Smooth muscle cell (in vitro differentiated cells): ENCODE results near the gene OSBPL5. TPM values are rescaled to one million over a fixed set of nuclear protein-coding genes. Genes with fewer than 3 reads are reported as not detected.

Source experiments
- DNase-seq: peaks from one replicate; lab custom pipeline; 2025; ENCODE audit not compliant: unreplicated experiment; lab: John Stamatoyannopoulos, UW
- H2AFZ ChIP-seq: fragments of 200-600 bp; sonication (generic); 2 replicates; pipeline ENCODE4 v1.6.0; 2016; ENCODE audit warnings: antibody characterized with exemption, low read depth, mild to moderate bottlenecking
- H3F3A ChIP-seq: fragments of 200-600 bp; sonication (generic); 2 replicates; pipeline ENCODE4 v1.6.0; 2017; ENCODE audit warnings: antibody characterized with exemption, low read depth
- H3K27ac ChIP-seq: fragments of 200-600 bp; sonication (generic); 2 replicates; pipeline ENCODE4 v1.5.1; 2016; ENCODE audit warnings: low read depth, mild to moderate bottlenecking
- H3K27me3 ChIP-seq: fragments of 200-600 bp; sonication (generic); 2 replicates; pipeline ENCODE4 v1.6.1; 2016; ENCODE audit warnings: low read depth, mild to moderate bottlenecking
- H3K36me3 ChIP-seq: fragments of 200-600 bp; sonication (generic); 2 replicates; pipeline ENCODE4 v1.5.1; 2016; ENCODE audit warnings: low read depth
- H3K4me1 ChIP-seq: fragments of 200-600 bp; sonication (generic); 2 replicates; pipeline ENCODE4 v1.5.1; 2016; ENCODE audit warnings: low read depth
- H3K4me2 ChIP-seq: fragments of 200-600 bp; sonication (generic); 2 replicates; pipeline ENCODE4 v1.6.0; 2016; ENCODE audit warnings: mild to moderate bottlenecking
- H3K4me3 ChIP-seq: fragments of 200-600 bp; sonication (generic); 2 replicates; pipeline ENCODE4 v1.5.1; 2016; ENCODE audit warnings: mild to moderate bottlenecking
- H3K79me2 ChIP-seq: fragments of 200-600 bp; sonication (generic); 2 replicates; pipeline ENCODE4 v1.6.0; 2016; ENCODE audit warnings: low read depth, mild to moderate bottlenecking
- H3K9ac ChIP-seq: fragments of 200-600 bp; sonication (generic); 2 replicates; pipeline ENCODE4 v1.6.0; 2016; ENCODE audit warnings: low read depth
- H3K9me3 ChIP-seq: fragments of 200-600 bp; sonication (generic); replicated peaks from 2 replicates; pipeline ENCODE4 v1.5.1; 2016; ENCODE audit warnings: low read depth
- H4K20me1 ChIP-seq: fragments of 200-600 bp; sonication (generic); 2 replicates; pipeline ENCODE4 v1.6.0; 2016; ENCODE audit warnings: low read depth
- WGBS: methylation state at CpG from one replicate; pipeline ENCODE4 v1.1.7; 2016; ENCODE audit warnings: low lambda C conversion rate; 5-methylcytosine and 5-hydroxymethylcytosine counted together
- polyA plus RNA-seq: library from polyadenylated mRNA; unstranded; fragments of >200 nt; fragmentation: Nextera tagmentation; extraction: Ambion mirVana; gene quantifications from 2 replicates; pipeline ENCODE4 v1.2.1, GENCODE V29; 2016
- total RNA-seq: library from RNA; depleted of rRNA; stranded (reverse); fragments of >200 nt; gene quantifications from 2 replicates; pipeline ENCODE4 v1.2.3, GENCODE V29; 2014
- TF ChIP-seq, protein P1 (sequence below): fragments of 200-600 bp; sonication (generic); IDR thresholded peaks from 2 replicates; pipeline ENCODE4 v1.5.1; 2017; ENCODE audit warnings: borderline replicate concordance, mild to moderate bottlenecking, antibody characterized with exemption; ENCODE audit not compliant: insufficient read depth, poor library complexity, severe bottlenecking

OSBPL5 gene
- total and polyA plus RNA-seq, 2 experiments from 2014 or later = 27.3 to 43.4 TPM

DNA sequence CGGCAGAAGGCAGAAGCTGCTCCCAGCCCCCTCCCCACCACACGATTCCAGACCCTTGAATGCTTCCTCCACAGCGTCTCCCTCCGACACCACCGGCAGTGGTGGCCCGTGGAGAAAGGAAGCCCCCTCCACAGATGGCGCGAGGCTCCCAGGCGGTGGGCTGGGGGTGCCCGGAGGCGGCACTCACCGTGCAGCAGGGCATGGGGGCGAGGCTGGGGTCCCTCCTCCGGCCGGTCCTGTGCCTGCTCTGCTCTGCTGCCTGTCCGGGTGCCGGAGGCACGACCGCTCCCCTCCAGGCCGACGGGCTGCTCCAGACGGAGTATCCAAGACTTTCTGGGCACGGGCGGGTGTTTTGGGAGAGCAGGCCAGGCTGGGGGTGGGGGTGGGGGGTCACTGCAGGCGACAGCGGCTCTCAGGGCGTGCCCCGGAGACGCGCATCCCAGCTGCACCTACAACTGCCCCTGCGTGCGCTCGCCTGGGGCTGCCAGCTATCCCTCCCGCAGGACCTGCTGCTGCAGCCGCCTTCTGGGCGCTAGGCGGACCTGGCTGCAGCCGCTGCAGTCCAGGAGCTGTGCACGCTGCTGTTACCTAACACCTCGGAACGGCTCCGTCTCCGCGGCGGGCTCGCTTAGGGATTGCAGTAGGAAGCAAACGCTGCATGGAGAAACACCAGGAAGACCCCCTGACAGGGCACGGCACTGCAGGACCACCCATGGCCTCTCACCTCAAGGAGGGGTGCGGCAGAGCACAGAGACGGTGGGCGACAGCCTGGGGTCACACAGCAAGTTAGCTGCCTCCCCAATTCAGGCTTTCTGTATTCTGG, 38.3 kb upstream of the OSBPL5 start:
- Histone ChIP-seq H3K9me3 (no peaks in the 10 kb centered on the region), H3F3A (no peaks in the 10 kb centered on the region), H3K9ac (no peak overlapping the region), H4K20me1 (no peaks in the 10 kb centered on the region), H3K79me2 (no peaks in the 10 kb centered on the region), H3K4me1 (peaks cover 10% of the 10 kb centered on the region), H2AFZ (no peak overlapping the region), H3K27ac (no peak overlapping the region), H3K4me3 (no peak overlapping the region), H3K27me3 (peaks cover 63% of the 10 kb centered on the region), H3K4me2 (peak overlapping the region; percentile 54), H3K36me3 (no peaks in the 10 kb centered on the region)
- WGBS = 8% methylated on average over 46 of the region's 51 CpGs
- TF ChIP-seq, protein P1, sequence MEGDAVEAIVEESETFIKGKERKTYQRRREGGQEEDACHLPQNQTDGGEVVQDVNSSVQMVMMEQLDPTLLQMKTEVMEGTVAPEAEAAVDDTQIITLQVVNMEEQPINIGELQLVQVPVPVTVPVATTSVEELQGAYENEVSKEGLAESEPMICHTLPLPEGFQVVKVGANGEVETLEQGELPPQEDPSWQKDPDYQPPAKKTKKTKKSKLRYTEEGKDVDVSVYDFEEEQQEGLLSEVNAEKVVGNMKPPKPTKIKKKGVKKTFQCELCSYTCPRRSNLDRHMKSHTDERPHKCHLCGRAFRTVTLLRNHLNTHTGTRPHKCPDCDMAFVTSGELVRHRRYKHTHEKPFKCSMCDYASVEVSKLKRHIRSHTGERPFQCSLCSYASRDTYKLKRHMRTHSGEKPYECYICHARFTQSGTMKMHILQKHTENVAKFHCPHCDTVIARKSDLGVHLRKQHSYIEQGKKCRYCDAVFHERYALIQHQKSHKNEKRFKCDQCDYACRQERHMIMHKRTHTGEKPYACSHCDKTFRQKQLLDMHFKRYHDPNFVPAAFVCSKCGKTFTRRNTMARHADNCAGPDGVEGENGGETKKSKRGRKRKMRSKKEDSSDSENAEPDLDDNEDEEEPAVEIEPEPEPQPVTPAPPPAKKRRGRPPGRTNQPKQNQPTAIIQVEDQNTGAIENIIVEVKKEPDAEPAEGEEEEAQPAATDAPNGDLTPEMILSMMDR = no peak
- no peak for DNase-seq

DNA sequence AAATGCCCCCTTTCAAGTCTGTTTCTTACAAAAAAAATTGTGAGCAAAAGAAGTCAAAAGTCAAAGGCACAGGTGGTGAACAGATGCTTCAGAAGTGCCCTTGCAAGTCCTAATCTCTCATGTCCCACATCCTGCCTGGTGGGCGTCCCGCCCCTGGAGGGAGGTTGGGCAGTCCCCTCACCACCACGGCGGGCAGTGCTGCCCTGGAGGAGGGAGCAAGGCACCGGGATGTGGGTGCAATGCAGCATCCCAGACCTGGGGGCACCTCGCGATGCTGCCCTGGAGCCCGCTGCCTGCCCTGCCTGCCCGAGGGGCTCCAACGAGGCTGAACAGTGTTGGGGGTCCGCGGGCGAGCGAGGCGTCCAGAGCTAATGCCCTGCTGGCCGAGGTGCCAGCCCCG, 37.6 kb upstream of the OSBPL5 start:
- peaks cover 10% of the 10 kb centered on the region for H3K4me1 ChIP-seq
- H3K4me2 ChIP-seq = no peak overlapping the region
- H3K79me2 ChIP-seq = no peaks in the 10 kb centered on the region
- H3K9ac ChIP-seq = no peak overlapping the region
- H4K20me1 ChIP-seq = no peaks in the 10 kb centered on the region
- TF ChIP-seq, protein P1 = no peak
- H3K27ac ChIP-seq = no peak overlapping the region
- no peak overlapping the region for H2AFZ ChIP-seq
- H3K36me3 ChIP-seq = no peaks in the 10 kb centered on the region
- no peaks in the 10 kb centered on the region for H3F3A ChIP-seq
- no peak overlapping the region for H3K4me3 ChIP-seq
- WGBS = 57% methylated on average over 17 of the region's 17 CpGs
- no peaks in the 10 kb centered on the region for H3K9me3 ChIP-seq
- peaks cover 63% of the 10 kb centered on the region for H3K27me3 ChIP-seq
- DNase-seq = no peak

DNA sequence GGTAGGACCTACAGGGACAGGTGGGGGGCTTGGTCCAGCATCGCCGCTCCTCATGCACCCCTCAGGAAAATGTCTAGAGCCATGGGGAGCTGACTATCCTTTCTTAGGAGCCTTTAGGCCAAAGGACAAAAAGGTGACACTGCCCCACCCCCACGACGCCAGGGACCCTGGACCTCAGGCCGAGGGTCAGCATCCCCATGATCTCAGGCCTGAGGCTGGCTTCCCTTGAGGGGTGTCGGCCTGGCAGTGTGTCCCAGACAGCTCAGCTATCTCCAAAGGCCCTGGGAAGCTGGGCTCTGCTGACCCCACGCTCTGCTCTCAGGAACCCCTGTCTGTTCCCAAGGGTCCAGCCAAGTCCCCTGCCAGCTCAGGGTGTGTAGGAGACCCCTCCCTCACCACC, 37.2 kb upstream of the OSBPL5 start:
- Histone ChIP-seq H3K79me2 (no peaks in the 10 kb centered on the region), H3K4me2 (no peak overlapping the region), H3K4me3 (no peak overlapping the region), H3F3A (no peaks in the 10 kb centered on the region), H3K36me3 (no peaks in the 10 kb centered on the region), H3K9ac (no peak overlapping the region), H3K4me1 (peaks cover 10% of the 10 kb centered on the region), H3K27ac (no peak overlapping the region), H3K27me3 (peaks cover 63% of the 10 kb centered on the region), H2AFZ (no peak overlapping the region), H4K20me1 (no peaks in the 10 kb centered on the region), H3K9me3 (no peaks in the 10 kb centered on the region)
- no peak for DNase-seq
- TF ChIP-seq, protein P1 = no peak
- 88% methylated on average over 7 of the region's 7 CpGs for WGBS
